ENCODE measurements around the gene OCRL.

Gene OCRL

GRCh38 chrX:129540068-129540653, at the start of gene OCRL:
Gene OCRL (plus strand): TSS chrX:129540259. CDS start chrX:129540440, 181 bp downstream.
- DNase-seq (ENCODE audit: low spot score): peak; percentile 35

GRCh38 chrX:129490330-129490729, 49.7 kb upstream of the OCRL start:
- DNase-seq (ENCODE audit: low spot score): no peak

- DNase-seq (ENCODE audit: low spot score): no peak
Measured at GRCh38 chrX:129493643-129494042, 46.4 kb upstream of the OCRL start.

- no peak for DNase-seq (ENCODE audit: low spot score)
Measured at GRCh38 chrX:129494887-129495286, 45.2 kb upstream of the OCRL start.

- DNase-seq (ENCODE audit: low spot score): no peak
Measured at GRCh38 chrX:129495900-129496299, 44.2 kb upstream of the OCRL start.

GRCh38 chrX:129496625-129497024, 43.4 kb upstream of the OCRL start:
- no peak for DNase-seq (ENCODE audit: low spot score)

- DNase-seq (ENCODE audit: low spot score): no peak
Measured at GRCh38 chrX:129497146-129497843, 42.8 kb upstream of the OCRL start.

GRCh38 chrX:129510331-129510730, 29.7 kb upstream of the OCRL start:
- no peak for DNase-seq (ENCODE audit: low spot score)

GRCh38 chrX:129511689-129512088, 28.4 kb upstream of the OCRL start:
- no peak for DNase-seq (ENCODE audit: low spot score)

- DNase-seq (ENCODE audit: low spot score): no peak
Measured at GRCh38 chrX:129512409-129512808, 27.6 kb upstream of the OCRL start.

GRCh38 chrX:129516402-129516801, 23.7 kb upstream of the OCRL start:
- DNase-seq (ENCODE audit: low spot score): no peak

GRCh38 chrX:129520151-129520550, 19.9 kb upstream of the OCRL start:
- no peak for DNase-seq (ENCODE audit: low spot score)

- peak; percentile 49 for DNase-seq (ENCODE audit: low spot score)
Measured at GRCh38 chrX:129522184-129523078, 17.6 kb upstream of the OCRL start.

- peak; percentile 9 for DNase-seq (ENCODE audit: low spot score)
Measured at GRCh38 chrX:129523079-129523911, 16.8 kb upstream of the OCRL start, which contains the start of gene SMARCA1. Gene SMARCA1 (minus strand): TSS chrX:129523490. CDS start chrX:129523370, 120 bp downstream.

GRCh38 chrX:129524250-129524850, 15.7 kb upstream of the OCRL start:
- no peak for DNase-seq (ENCODE audit: low spot score)

GRCh38 chrX:129525162-129525561, 14.9 kb upstream of the OCRL start:
- DNase-seq (ENCODE audit: low spot score): no peak

- DNase-seq (ENCODE audit: low spot score): no peak
Measured at GRCh38 chrX:129525896-129526295, 14.2 kb upstream of the OCRL start.

- DNase-seq (ENCODE audit: low spot score): no peak
Measured at GRCh38 chrX:129529685-129530281, 10.3 kb upstream of the OCRL start.

- no peak for DNase-seq (ENCODE audit: low spot score)
Measured at GRCh38 chrX:129530410-129530809, 9.6 kb upstream of the OCRL start.

- DNase-seq (ENCODE audit: low spot score): no peak
Measured at GRCh38 chrX:129531132-129531531, 8.9 kb upstream of the OCRL start.
